Left lobe of liver (tissue), 2 donors: ENCODE measurements around the gene SNX7. TPM values are rescaled to one million over a fixed set of nuclear protein-coding genes. Genes with fewer than 3 reads are reported as not detected.

Experiments
- ATAC-seq: fragments of 200-7000 bp; cut with Tn5 transposase; one replicate; pipeline ENCODE4 v1.9.1; 2020; ENCODE audit warnings: mild to moderate bottlenecking, moderate library complexity
- DNase-seq: peaks from one replicate; pipeline ENCODE4 v3.0.0-alpha.2; 2020; ENCODE audit warnings: low spot score
- total RNA-seq: library from RNA; stranded (reverse); gene quantifications from one replicate; pipeline ENCODE4 v1.2.1, GENCODE V29; 2021
- donor health status: DM: no; HTN: no; CAD: no; lungs with moderate emphysema.
- donor health status: DM: no; HTN: yes; CAD: no.

Gene SNX7
- total RNA-seq, 1 donor from 2014 or later, result 8.3 TPM

DNA sequence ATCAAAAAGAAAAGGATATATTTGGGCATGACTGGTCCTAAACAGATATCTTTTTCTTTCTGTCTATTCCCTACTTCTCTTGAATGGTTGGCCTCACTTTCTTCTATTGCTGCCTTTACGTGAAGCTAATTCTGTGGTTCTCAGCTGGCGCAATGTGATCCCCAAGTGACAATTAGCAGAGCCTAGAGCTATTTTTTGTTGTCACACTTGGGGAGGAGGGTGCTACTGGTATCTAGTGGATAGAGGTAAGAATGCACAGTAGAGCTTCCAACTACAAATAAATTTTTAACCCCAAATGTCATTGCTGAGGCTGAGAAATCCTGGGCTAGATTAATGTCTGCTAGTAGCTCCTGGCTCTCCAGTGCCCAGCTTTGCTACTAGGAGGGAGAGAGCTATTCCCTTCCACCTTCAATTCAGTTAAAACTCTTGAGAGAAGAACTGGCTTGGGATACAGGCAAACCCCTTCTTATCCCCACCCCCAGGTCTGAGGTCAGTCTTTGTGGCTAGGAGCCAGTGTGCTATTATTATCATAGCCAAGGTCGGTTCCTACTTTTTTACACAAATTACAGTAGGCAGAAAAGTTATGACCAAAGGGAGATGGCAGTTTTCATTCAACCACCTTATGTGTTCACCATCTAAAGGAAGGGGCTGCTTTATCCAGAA lies 102.1 kb downstream of the SNX7 start:
- no peak for DNase-seq
- no peak for ATAC-seq

GRCh38 chr1:98764485-98764884 lies 103.0 kb downstream of the SNX7 start:
- DNase-seq, result no peak
- ATAC-seq, result no peak

DNA sequence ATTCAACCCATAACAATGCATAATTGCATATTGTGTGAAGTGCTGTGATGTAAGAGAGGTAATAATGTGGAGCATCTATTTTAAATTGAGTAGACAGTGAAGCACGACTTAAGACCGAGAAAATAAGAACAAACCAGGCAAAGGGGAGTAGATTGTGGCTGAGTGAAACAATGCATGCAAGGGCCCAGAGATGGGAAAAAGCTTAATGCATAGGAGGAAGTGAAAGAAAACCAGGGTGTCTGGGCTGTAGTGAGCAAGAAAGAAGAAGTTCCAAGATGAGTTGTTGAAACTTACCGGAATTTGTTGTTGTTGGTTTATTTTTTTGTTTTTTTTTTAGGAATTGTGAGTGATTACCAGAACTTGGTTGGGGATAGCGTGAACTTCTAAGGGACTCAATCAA lies 104.7 kb downstream of the SNX7 start:
- DNase-seq (no peak), ATAC-seq (no peak)

DNA sequence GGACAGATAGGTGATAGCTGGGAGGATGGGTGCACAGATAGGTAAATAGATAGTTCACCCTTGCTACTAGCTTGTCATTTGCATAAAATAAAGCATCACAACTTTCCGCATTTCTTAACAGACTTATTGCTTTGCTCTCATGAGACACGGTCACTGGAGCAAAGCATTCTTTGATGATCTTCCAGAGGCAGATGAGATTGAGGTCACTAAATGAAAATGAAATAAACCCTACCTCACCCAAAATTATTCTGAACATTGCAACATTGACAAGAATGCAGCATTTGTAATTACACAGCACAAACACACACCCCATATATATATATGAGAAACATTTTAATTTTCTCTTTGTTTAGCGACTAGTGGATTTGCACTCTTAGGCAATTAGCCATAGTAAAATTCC lies 107.6 kb downstream of the SNX7 start:
- ATAC-seq (no peak), DNase-seq (no peak)

- ATAC-seq (no peak), DNase-seq (no peak)
Observed at GRCh38 chr1:98781906-98782305, 120.4 kb downstream of the SNX7 start.

- DNase-seq, result no peak
- no peak for ATAC-seq
Observed at GRCh38 chr1:98783821-98784220, 122.3 kb downstream of the SNX7 start.

DNA sequence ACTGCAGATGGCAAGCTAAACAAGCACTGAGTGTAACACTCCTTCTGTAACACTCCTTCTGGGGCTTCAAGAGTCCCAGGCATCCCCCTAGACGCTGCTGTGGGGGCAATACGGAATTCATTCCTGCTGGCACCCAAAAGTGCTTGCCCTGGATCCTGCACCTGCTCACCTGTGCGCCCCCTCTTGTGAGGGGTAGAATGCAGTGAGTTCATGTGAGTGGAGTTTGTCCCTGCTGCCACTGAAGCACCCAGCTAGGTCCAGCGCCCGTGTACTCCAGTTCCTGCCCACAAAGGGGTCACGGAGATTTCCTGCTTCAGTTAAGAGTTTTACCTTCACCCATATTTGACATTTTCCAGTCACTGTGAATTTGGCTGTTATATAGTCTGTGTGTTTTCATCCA lies 130.0 kb downstream of the SNX7 start:
- DNase-seq (no peak), ATAC-seq (no peak)

DNA sequence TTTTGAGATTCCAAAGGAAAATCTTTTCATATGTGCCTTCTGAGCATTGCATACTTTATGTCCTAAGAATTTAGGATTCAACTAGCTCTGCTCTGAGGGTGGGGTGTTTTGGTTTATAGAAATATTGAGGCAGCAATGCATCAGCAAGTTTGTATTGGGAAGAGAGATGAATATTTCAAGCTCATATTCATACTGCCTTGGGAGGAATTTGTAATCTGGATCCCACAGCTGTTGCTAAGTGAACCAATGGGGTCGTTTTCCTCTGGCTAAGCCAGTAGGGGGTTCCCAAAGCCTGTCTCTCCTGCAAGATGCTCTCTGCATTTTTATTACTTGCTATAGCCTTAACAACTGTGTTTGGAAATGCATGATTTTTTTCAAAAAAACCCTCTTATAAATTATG lies 130.6 kb downstream of the SNX7 start:
- DNase-seq, result no peak

GRCh38 chr1:98793136-98793535 lies 131.6 kb downstream of the SNX7 start:
- DNase-seq, result no peak

More for the DNA sequence above, 130.6 kb downstream of the SNX7 start:
- ATAC-seq, result no peak

GRCh38 chr1:98794196-98794886 lies 132.8 kb downstream of the SNX7 start:
- ATAC-seq (peak; percentile 98), DNase-seq (no peak)

More at GRCh38 chr1:98793136-98793535, 131.6 kb downstream of the SNX7 start:
- ATAC-seq, result no peak

- DNase-seq, result no peak
Observed at GRCh38 chr1:98796049-98796448, 134.5 kb downstream of the SNX7 start.

DNA sequence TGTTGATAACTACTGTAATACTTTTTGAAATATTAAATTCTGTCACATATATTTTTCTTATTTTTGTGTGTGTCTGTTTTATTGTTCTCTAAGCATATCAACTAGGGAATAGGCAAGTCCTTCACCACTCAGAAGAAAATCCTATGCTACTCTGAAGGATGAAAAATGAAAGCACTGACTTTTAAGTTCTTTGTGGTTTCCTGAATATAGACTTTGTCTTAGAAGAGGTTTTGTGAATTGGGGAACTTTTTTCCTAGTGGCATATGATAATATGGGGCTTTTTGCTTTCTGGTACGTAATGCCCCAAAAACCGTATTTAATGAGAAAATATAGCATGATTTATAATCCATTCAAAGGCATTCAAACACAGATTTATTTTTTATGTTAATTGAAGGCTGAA lies 136.0 kb downstream of the SNX7 start:
- DNase-seq (no peak), ATAC-seq (no peak)

More at GRCh38 chr1:98796049-98796448, 134.5 kb downstream of the SNX7 start:
- no peak for ATAC-seq
